ENCODE results near the gene TBCA.

DNA sequence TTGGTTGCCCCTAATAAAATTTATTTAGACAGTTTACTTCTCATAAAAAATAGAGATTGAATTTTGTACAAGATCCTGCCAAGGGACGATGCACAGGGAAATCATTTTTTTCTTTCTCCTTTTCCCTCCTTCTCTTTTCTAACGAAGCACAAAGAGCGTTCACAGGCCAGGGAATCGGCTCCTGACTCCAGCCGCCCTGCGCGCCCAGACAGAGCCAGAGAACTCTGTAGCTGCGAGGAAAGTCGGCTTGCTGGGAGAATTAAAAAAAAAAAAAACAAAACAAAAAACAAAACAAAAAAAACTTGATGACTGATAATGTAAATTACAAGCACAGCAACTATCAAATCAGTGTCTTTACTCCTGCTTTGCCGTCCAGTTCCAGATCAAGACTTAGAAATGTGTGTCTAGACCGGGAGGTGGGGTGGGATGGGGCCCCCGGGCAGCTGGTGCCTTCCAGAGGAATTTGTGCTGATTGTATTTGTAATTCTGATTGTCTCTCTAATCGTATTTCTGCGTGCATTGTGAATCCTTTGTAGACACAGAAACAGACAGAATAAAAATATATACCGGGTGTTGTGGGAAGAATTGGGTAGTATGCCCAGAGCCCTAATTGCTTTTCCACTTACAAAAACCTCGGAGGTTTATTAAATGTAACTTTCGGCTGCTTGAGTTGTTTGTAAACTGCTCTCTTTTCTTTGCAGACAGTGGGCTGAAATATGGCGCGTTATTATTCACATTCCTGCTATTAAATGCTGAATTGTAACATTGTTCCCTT, 134.0 kb downstream of the TBCA start:
- TF ChIP-seq, protein P1, sequence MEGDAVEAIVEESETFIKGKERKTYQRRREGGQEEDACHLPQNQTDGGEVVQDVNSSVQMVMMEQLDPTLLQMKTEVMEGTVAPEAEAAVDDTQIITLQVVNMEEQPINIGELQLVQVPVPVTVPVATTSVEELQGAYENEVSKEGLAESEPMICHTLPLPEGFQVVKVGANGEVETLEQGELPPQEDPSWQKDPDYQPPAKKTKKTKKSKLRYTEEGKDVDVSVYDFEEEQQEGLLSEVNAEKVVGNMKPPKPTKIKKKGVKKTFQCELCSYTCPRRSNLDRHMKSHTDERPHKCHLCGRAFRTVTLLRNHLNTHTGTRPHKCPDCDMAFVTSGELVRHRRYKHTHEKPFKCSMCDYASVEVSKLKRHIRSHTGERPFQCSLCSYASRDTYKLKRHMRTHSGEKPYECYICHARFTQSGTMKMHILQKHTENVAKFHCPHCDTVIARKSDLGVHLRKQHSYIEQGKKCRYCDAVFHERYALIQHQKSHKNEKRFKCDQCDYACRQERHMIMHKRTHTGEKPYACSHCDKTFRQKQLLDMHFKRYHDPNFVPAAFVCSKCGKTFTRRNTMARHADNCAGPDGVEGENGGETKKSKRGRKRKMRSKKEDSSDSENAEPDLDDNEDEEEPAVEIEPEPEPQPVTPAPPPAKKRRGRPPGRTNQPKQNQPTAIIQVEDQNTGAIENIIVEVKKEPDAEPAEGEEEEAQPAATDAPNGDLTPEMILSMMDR (IDR thresholded peaks at IDR 0.05): no peak
- TF ChIP-seq EP300 (IDR thresholded peaks at IDR 0.05): no peak
